ENCODE results near the gene SH2D1B. TPM values are rescaled to one million over a fixed set of nuclear protein-coding genes. Genes with fewer than 3 reads are reported as not detected.

The SH2D1B gene
- total and polyA plus RNA-seq, 9 of the 15 experiments (the other 6 are each of a cell fraction or from before 2014, with no cell fraction given), result 5.6 to 19.6 (median 9.7) TPM

GRCh38 chr1:162386292-162387225, 25.4 kb downstream of the SH2D1B start (continued):
- TF ChIP-seq RERE (CRISPR knock-in tag; IDR thresholded peaks at IDR 0.05; ENCODE audit: borderline replicate concordance), result no peak
- peak; percentile 74; the same call in 1 of the 2 replicates for TF ChIP-seq ZBED1 (IDR thresholded peaks at IDR 0.05)
- TF ChIP-seq ZNF583 (CRISPR knock-in tag; IDR thresholded peaks at IDR 0.05), result no peak
- no peak for TF ChIP-seq ZNF124 (CRISPR knock-in tag; IDR thresholded peaks at IDR 0.05)
- no peak for TF ChIP-seq SMC3 (conservative IDR thresholded peaks at IDR 0.05; ENCODE audit: insufficient read depth, low read depth, low read length)
- no peak for TF ChIP-seq CBX8 (IDR thresholded peaks at IDR 0.05; ENCODE audit: borderline replicate concordance, extremely low read depth, low read depth, low read length, poor library complexity, severe bottlenecking)
- TF ChIP-seq ZC3H4 (CRISPR knock-in tag; IDR thresholded peaks at IDR 0.05; ENCODE audit: borderline replicate concordance), result no peak
- TF ChIP-seq MITF (IDR thresholded peaks at IDR 0.05), result peak; percentile 66; the same call in 1 of the 2 replicates
- no peak for TF ChIP-seq OTX1 (CRISPR knock-in tag; IDR thresholded peaks at IDR 0.05)
- TF ChIP-seq, protein P1, sequence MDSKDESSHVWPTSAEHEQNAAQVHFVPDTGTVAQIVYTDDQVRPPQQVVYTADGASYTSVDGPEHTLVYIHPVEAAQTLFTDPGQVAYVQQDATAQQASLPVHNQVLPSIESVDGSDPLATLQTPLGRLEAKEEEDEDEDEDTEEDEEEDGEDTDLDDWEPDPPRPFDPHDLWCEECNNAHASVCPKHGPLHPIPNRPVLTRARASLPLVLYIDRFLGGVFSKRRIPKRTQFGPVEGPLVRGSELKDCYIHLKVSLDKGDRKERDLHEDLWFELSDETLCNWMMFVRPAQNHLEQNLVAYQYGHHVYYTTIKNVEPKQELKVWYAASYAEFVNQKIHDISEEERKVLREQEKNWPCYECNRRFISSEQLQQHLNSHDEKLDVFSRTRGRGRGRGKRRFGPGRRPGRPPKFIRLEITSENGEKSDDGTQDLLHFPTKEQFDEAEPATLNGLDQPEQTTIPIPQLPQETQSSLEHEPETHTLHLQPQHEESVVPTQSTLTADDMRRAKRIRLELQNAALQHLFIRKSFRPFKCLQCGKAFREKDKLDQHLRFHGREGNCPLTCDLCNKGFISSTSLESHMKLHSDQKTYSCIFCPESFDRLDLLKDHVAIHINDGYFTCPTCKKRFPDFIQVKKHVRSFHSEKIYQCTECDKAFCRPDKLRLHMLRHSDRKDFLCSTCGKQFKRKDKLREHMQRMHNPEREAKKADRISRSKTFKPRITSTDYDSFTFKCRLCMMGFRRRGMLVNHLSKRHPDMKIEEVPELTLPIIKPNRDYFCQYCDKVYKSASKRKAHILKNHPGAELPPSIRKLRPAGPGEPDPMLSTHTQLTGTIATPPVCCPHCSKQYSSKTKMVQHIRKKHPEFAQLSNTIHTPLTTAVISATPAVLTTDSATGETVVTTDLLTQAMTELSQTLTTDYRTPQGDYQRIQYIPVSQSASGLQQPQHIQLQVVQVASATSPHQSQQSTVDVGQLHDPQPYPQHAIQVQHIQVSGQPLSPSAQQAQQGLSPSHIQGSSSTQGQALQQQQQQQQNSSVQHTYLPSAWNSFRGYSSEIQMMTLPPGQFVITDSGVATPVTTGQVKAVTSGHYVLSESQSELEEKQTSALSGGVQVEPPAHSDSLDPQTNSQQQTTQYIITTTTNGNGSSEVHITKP (IDR thresholded peaks at IDR 0.05; ENCODE audit: partially characterized antibody), result peak; percentile 60
- TF ChIP-seq RAD51 (IDR thresholded peaks at IDR 0.05; ENCODE audit: borderline replicate concordance, low read depth), result no peak
- no peak for TF ChIP-seq NFYB (IDR thresholded peaks at IDR 0.05; ENCODE audit: extremely low read depth, insufficient read length)
- no peak for TF ChIP-seq CBX1 (IDR thresholded peaks at IDR 0.05; ENCODE audit: low read depth)
- TF ChIP-seq SLC30A9 (CRISPR knock-in tag; IDR thresholded peaks at IDR 0.05), result no peak
- no peak for TF ChIP-seq ATF1 (CRISPR knock-in tag; IDR thresholded peaks at IDR 0.05)
- peak; percentile 39; the same call in 1 of the 2 replicates for TF ChIP-seq ATF1 (tag; IDR thresholded peaks at IDR 0.05)
- no peak for TF ChIP-seq POLR3G (IDR thresholded peaks at IDR 0.05; ENCODE audit: extremely low read depth, insufficient read length, insufficient replicate concordance)
